GM10266 (cell line): Measurements from ENCODE around the gene GPN2.
"Not testable (repeated sequence)": the region's sequence is repeated elsewhere in the genome, so short reads cannot be mapped to it uniquely, and the experiment has no call there.

ENCODE experiments used
- DNase-seq: peaks from one replicate; pipeline ENCODE4 v3.0.0; 2012; ENCODE audit errors: extremely low spot score
- CTCF ChIP-seq: IDR thresholded peaks from 2 replicates; pipeline ENCODE4 v1.5.1; 2012; ENCODE audit warnings: mild to moderate bottlenecking, low read depth; ENCODE audit not compliant: control insufficient read depth, insufficient read depth; ENCODE audit errors: missing control alignments

Gene GPN2

GRCh38 chr1:26851106-26851684 is 38.9 kb downstream of the GPN2 start:
- no peak for TF ChIP-seq CTCF
- DNase-seq, result no peak

- DNase-seq, result no peak
- TF ChIP-seq CTCF, result no peak
Observed at GRCh38 chr1:26848941-26849774, 40.9 kb downstream of the GPN2 start.

- DNase-seq, result no peak
- no peak for TF ChIP-seq CTCF
Observed at GRCh38 chr1:26848499-26848898, 41.6 kb downstream of the GPN2 start.

DNA sequence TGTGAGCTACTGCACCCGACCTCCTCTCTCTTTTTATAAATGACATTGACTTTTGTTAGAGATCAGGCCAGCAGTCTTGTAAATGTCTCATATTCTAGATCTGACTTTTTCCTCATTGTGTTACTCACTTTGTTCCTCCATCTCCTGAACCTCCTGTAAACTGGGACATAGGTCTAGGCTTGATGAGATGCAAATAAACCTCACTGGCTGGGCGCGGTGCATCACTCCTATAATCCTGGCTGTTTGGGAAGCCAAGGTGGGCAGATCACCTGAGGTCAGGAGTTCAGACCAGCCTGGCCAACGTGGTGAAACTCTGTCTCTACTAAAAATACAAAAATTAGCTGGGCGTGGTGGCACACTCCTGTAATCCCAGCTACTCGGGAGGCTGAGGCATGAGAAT is 42.3 kb downstream of the GPN2 start:
- not testable (repeated sequence) for DNase-seq

DNA sequence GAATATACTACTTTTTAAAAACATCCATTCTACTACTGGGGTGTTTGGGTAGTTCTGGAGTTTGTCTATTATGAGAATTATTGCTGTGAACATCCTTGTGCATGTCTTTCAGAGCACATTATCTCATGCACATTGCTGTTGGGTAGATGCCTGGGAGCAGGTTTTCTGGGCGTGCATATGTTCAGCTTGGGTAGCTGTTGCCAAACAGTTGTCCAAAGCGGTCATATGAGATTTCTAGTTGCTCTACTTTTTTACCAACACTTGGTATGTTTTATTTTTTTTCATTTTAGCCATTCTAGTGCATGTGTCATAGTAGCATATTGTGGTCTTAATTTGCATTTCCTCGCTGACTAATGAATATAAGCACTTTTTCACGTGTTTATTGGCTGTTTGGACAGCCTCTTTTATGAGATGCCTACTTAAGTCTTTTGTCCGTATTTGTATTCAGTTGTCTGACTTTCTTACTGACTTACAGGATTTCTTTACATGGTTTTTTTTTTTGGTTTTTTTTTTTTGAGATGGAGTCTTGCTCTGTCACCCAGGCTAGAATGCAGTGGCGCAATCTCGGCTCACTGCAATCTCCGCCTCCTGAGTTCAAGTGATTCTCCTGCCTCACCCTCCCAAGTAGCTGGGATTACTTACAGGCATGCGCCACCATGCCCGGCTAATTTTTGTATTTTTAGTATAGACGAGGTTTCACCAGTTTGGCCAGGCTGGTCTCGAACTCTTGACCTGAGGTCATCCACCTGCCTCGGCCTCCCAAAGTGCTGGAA is 45.5 kb downstream of the GPN2 start:
- no peak for DNase-seq
- TF ChIP-seq CTCF, result no peak

DNA sequence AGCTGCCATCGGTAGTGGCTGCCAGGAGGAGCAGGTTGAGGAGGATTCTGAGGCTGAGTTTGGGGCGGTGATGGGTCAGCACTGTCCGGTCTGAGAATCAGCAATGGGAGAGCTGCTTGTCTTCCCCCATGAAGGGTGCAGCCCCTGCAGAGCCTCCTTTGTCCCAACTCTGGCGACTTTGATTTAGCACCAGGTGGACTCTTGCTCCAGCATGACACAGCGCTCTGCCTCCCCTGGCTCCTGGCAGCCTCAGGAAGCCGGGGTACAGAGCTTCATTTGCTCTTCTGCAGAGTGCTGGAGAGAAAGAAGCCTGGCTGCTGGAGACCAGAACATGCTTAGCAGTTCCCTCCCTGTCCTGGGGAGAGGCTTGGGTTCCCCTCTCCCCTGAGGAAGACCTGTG is 50.3 kb downstream of the GPN2 start:
- no peak for TF ChIP-seq CTCF
- no peak for DNase-seq

DNA sequence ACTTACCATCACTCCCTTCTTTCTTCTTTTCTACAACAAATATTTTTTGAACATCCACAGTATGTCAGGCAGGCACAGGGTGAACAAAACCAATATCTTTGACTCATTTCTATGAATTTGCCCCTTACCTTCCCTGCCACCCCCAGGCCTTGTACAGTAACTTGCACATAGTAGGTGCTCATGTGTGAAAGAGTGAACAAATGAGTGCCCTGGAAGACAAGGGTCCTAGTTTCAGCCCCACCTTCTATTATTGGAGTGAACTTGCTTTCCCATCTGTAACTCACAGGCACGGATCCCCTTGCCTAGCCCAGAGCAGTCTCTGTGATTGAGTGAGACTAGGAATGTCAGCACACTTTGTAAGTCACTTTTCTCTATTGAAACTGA is 50.8 kb downstream of the GPN2 start:
- no peak for DNase-seq
- no peak for TF ChIP-seq CTCF
